GM23248 (cell line): Measurements from ENCODE around the gene PDE4B.

Experiments
- EZH2 ChIP-seq: fragments of 200-600 bp; sonication (generic); IDR thresholded peaks from 2 replicates; pipeline ENCODE4 v1.6.1; 2018; ENCODE audit warnings: antibody characterized with exemption, mild to moderate bottlenecking; ENCODE audit not compliant: insufficient read depth, poor library complexity, severe bottlenecking
- EZH2phosphoT487 ChIP-seq: fragments of 200-600 bp; sonication (generic); IDR thresholded peaks from 2 replicates; pipeline ENCODE4 v1.6.1; 2018; ENCODE audit warnings: antibody characterized with exemption, moderate library complexity, mild to moderate bottlenecking, low read depth; ENCODE audit not compliant: insufficient read depth

DNA sequence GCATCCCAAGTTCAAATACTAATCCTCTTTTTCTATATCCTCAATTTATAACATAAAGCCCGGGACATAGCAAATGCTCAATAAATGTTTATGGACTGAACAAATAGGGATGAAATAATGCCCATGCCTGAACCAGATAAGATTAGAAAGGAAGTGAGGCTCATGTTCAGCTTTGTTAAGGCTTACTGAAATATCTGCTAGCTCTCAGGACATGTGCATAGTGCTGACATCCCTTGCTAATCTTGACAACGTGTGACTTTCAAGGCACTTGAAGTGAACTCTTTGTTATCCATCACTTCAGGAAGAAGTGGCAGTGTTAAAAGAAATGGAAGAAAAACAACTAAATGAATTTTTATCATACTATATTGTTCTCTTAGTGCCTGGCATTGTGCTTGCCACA, 481.0 kb downstream of the PDE4B start:
- TF ChIP-seq EZH2 (no peak), EZH2phosphoT487 (no peak)
